ENCODE data around the gene MRC2.
A peak's percentile ranks its signal among the peaks of the same experiment; 100 is the strongest.

The MRC2 gene

GRCh38 chr17:62718429-62718828, 91.0 kb downstream of the MRC2 start:
- Histone ChIP-seq H3F3A (ENCODE audit: insufficient read depth, low read length) (no peaks in the 10 kb centered on the region), H3K9me2 (replicated peaks; ENCODE audit: insufficient read depth, low read length) (no peaks in the 10 kb centered on the region), H3K9ac (ENCODE audit: low read length) (no peak overlapping the region), H4K20me1 (ENCODE audit: insufficient read depth, low read length) (no peaks in the 10 kb centered on the region), H3K27me3 (replicated peaks; ENCODE audit: insufficient read depth, low read length) (0 out of 2 replicates have a peak, but pooled peaks cover 4% of the 10 kb centered on the region), H3K79me2 (ENCODE audit: low read length) (no peaks in the 10 kb centered on the region), H3K4me3 (ENCODE audit: low read length) (no peak overlapping the region), H3K36me3 (replicated peaks; ENCODE audit: insufficient read depth, low read length) (no peaks in the 10 kb centered on the region), H3K4me1 (ENCODE audit: low read length) (no peaks in the 10 kb centered on the region), H3K9me3 (replicated peaks; ENCODE audit: insufficient read depth, low read length) (no peaks in the 10 kb centered on the region), H3K4me2 (ENCODE audit: low read depth, low read length) (no peak overlapping the region), H3K27ac (ENCODE audit: low read length) (no peak overlapping the region), H2AFZ (ENCODE audit: low read length) (no peak overlapping the region)
- DNase-seq: no peak
- TF ChIP-seq EZH2 (optimal IDR thresholded peaks at IDR 0.05; ENCODE audit: low read depth, low read length) (no peak), EZH2phosphoT487 (IDR thresholded peaks at IDR 0.05; ENCODE audit: low read length) (no peak), CTCF (IDR thresholded peaks at IDR 0.05; ENCODE audit: low read length) (no peak)

- Histone ChIP-seq H3K4me1 (ENCODE audit: low read length) (peaks cover 11% of the 10 kb centered on the region), H3K79me2 (ENCODE audit: low read length) (no peaks in the 10 kb centered on the region), H3K27ac (ENCODE audit: low read length) (no peak overlapping the region), H3K4me3 (ENCODE audit: low read length) (no peak overlapping the region), H3K4me2 (ENCODE audit: low read depth, low read length) (no peak overlapping the region), H3K9ac (ENCODE audit: low read length) (no peak overlapping the region), H4K20me1 (ENCODE audit: insufficient read depth, low read length) (no peaks in the 10 kb centered on the region), H3F3A (ENCODE audit: insufficient read depth, low read length) (peaks cover 7% of the 10 kb centered on the region), H3K27me3 (replicated peaks; ENCODE audit: insufficient read depth, low read length) (0 out of 2 replicates have a peak, but pooled peaks cover 4% of the 10 kb centered on the region), H3K9me3 (replicated peaks; ENCODE audit: insufficient read depth, low read length) (no peaks in the 10 kb centered on the region), H3K36me3 (replicated peaks; ENCODE audit: insufficient read depth, low read length) (no peaks in the 10 kb centered on the region), H3K9me2 (replicated peaks; ENCODE audit: insufficient read depth, low read length) (no peaks in the 10 kb centered on the region), H2AFZ (ENCODE audit: low read length) (no peak overlapping the region)
- DNase-seq: no peak
- no peak for TF ChIP-seq EZH2 (optimal IDR thresholded peaks at IDR 0.05; ENCODE audit: low read depth, low read length)
- no peak for TF ChIP-seq EZH2phosphoT487 (IDR thresholded peaks at IDR 0.05; ENCODE audit: low read length)
- no peak for TF ChIP-seq CTCF (IDR thresholded peaks at IDR 0.05; ENCODE audit: low read length)
These were observed 92.1 kb downstream of the MRC2 start for GRCh38 chr17:62719586-62719985.

GRCh38 chr17:62720126-62720850, 92.8 kb downstream of the MRC2 start:
- Histone ChIP-seq H3K9ac (ENCODE audit: low read length) (no peak overlapping the region), H3K27ac (ENCODE audit: low read length) (no peak overlapping the region), H3K4me2 (ENCODE audit: low read depth, low read length) (no peak overlapping the region), H3K27me3 (replicated peaks; ENCODE audit: insufficient read depth, low read length) (0 out of 2 replicates have a peak, but pooled peaks cover 4% of the 10 kb centered on the region), H3K4me1 (ENCODE audit: low read length) (peaks cover 15% of the 10 kb centered on the region), H4K20me1 (ENCODE audit: insufficient read depth, low read length) (no peaks in the 10 kb centered on the region), H3K9me3 (replicated peaks; ENCODE audit: insufficient read depth, low read length) (no peaks in the 10 kb centered on the region), H3F3A (ENCODE audit: insufficient read depth, low read length) (peaks cover 12% of the 10 kb centered on the region), H3K4me3 (ENCODE audit: low read length) (no peak overlapping the region), H3K79me2 (ENCODE audit: low read length) (no peaks in the 10 kb centered on the region), H2AFZ (ENCODE audit: low read length) (no peak overlapping the region), H3K9me2 (replicated peaks; ENCODE audit: insufficient read depth, low read length) (no peaks in the 10 kb centered on the region), H3K36me3 (replicated peaks; ENCODE audit: insufficient read depth, low read length) (no peaks in the 10 kb centered on the region)
- peak; percentile 7; the same call in 1 of the 2 replicates for TF ChIP-seq CTCF (IDR thresholded peaks at IDR 0.05; ENCODE audit: low read length)
- no peak for TF ChIP-seq EZH2 (optimal IDR thresholded peaks at IDR 0.05; ENCODE audit: low read depth, low read length)
- no peak for TF ChIP-seq EZH2phosphoT487 (IDR thresholded peaks at IDR 0.05; ENCODE audit: low read length)
- no peak for DNase-seq

Data from MM.1S (cell line).